ENCODE data around the gene SLX9.

GRCh38 chr21:44984428-44984791 is 44.6 kb downstream of the SLX9 start:
- TF ChIP-seq CTCF (IDR thresholded peaks at IDR 0.05) (no peak), POLR2A (IDR thresholded peaks at IDR 0.05; ENCODE audit: low read depth) (no peak)

Measured in esophagus muscularis mucosa (tissue), 3 donors.